ENCODE results near the gene GBE1. TPM values are rescaled to one million over a fixed set of nuclear protein-coding genes. Genes with fewer than 3 reads are reported as not detected.
"Not testable (repeated sequence)": the region's sequence is repeated elsewhere in the genome, so short reads cannot be mapped to it uniquely, and the experiment has no call there.

GBE1 gene
- total RNA-seq, 5 donors from 2014 or later (not counting 1 experiment from before 2014, with no cell fraction given) = 8.1 to 9.2 (median 8.7) TPM

- peaks cover 10 to 13% of the 10 kb centered on the region in 2 donors for H3K27me3 Mint-ChIP-seq
- H3K27ac Mint-ChIP-seq; DNase-seq; H3K27me3 ChIP-seq (replicated peaks in 1 of 2; ENCODE audit: control insufficient read depth in 2 of 2, extremely low read depth in 1 of 2, insufficient read depth in 2 of 2, low read length in 1 of 2); POLR2A ChIA-PET; H3K4me1 ChIP-seq (ENCODE audit: control insufficient read depth in 1 of 2, extremely low read depth in 1 of 2, insufficient read depth in 2 of 2, low read length in 2 of 2); ATAC-seq (replicated peaks in 1 of 4); H3K9me3 Mint-ChIP-seq; H3K9me3 ChIP-seq; H3K36me3 Mint-ChIP-seq; H3K4me3 Mint-ChIP-seq; CTCF ChIA-PET; H3K4me3 ChIP-seq (ENCODE audit: control insufficient read depth in 1 of 2, extremely low read depth in 1 of 2, low read length in 1 of 2); H3K4me1 Mint-ChIP-seq; H3K27ac ChIP-seq (ENCODE audit: low read length); H3K36me3 ChIP-seq (ENCODE audit: control insufficient read depth in 2 of 2, extremely low read depth in 1 of 2, insufficient read depth in 1 of 2, low read length in 1 of 2): not testable (repeated sequence)
- WGBS (ENCODE audit: insufficient coverage) = 96% methylated on average over 44 of the region's 47 CpGs
These were observed 5.9 kb upstream of the GBE1 start for GRCh38 chr3:81767250-81767859.

GRCh38 chr3:81765400-81765799 is 4.0 kb upstream of the GBE1 start:
- Histone ChIP-seq H3K4me3 (ENCODE audit: control insufficient read depth in 1 of 2, extremely low read depth in 1 of 2, low read length in 1 of 2) (no peak overlapping the region), H3K4me1 (ENCODE audit: control insufficient read depth in 1 of 2, extremely low read depth in 1 of 2, insufficient read depth in 2 of 2, low read length in 2 of 2) (peaks cover 3 to 8% of the 10 kb centered on the region in 2 experiments), H3K36me3 (ENCODE audit: control insufficient read depth in 2 of 2, extremely low read depth in 1 of 2, insufficient read depth in 1 of 2, low read length in 1 of 2) (no peaks in the 10 kb centered on the region), H3K27ac (ENCODE audit: low read length) (no peak overlapping the region), H3K9me3 (no peaks in the 10 kb centered on the region), H3K27me3 (replicated peaks in 1 of 2; ENCODE audit: control insufficient read depth in 2 of 2, extremely low read depth in 1 of 2, insufficient read depth in 2 of 2, low read length in 1 of 2) (no peaks in the 10 kb centered on the region)
- POLR2A ChIA-PET = no interaction called here
- ATAC-seq (replicated peaks in 1 of 4) (no peak), DNase-seq (no peak)
- peaks cover 13 to 18% (median 14%) of the 10 kb centered on the region in 3 donors for H3K4me1 Mint-ChIP-seq
- no CpG with 5 or more reads among the region's 2 CpGs for WGBS (ENCODE audit: insufficient coverage)
- no peak overlapping the region for H3K27ac Mint-ChIP-seq
- CTCF ChIA-PET = no interaction called here
- H3K4me3 Mint-ChIP-seq = no peak overlapping the region
- H3K9me3 Mint-ChIP-seq = no peaks in the 10 kb centered on the region
- H3K27me3 Mint-ChIP-seq = peaks cover under 1 to 5% of the 10 kb centered on the region in 2 donors
- no peaks in the 10 kb centered on the region for H3K36me3 Mint-ChIP-seq

GRCh38 chr3:81764665-81765064 is 3.2 kb upstream of the GBE1 start:
- ChIA-PET POLR2A (no interaction called here), CTCF (no interaction called here)
- no peak for DNase-seq
- peaks cover 3 to 12% of the 10 kb centered on the region in 2 experiments for H3K4me1 ChIP-seq (ENCODE audit: control insufficient read depth in 1 of 2, extremely low read depth in 1 of 2, insufficient read depth in 2 of 2, low read length in 2 of 2)
- H3K4me1 Mint-ChIP-seq = peaks cover 19 to 25% (median 21%) of the 10 kb centered on the region in 3 donors
- peaks cover 0 to 4% of the 10 kb centered on the region in 2 donors for H3K27me3 Mint-ChIP-seq
- H3K27me3 ChIP-seq (replicated peaks in 1 of 2; ENCODE audit: control insufficient read depth in 2 of 2, extremely low read depth in 1 of 2, insufficient read depth in 2 of 2, low read length in 1 of 2) = no peaks in the 10 kb centered on the region
- no peak overlapping the region for H3K4me3 Mint-ChIP-seq
- H3K4me3 ChIP-seq (ENCODE audit: control insufficient read depth in 1 of 2, extremely low read depth in 1 of 2, low read length in 1 of 2) = no peak overlapping the region
- no peak overlapping the region for H3K27ac Mint-ChIP-seq
- H3K9me3 Mint-ChIP-seq = no peaks in the 10 kb centered on the region
- H3K9me3 ChIP-seq = no peaks in the 10 kb centered on the region
- no peaks in the 10 kb centered on the region for H3K36me3 Mint-ChIP-seq
- no peaks in the 10 kb centered on the region for H3K36me3 ChIP-seq (ENCODE audit: control insufficient read depth in 2 of 2, extremely low read depth in 1 of 2, insufficient read depth in 1 of 2, low read length in 1 of 2)
- no peak for ATAC-seq (replicated peaks in 1 of 4)
- no peak overlapping the region for H3K27ac ChIP-seq (ENCODE audit: low read length)

GRCh38 chr3:81764002-81764401 is 2.6 kb upstream of the GBE1 start:
- Mint-ChIP-seq H3K27me3 (peaks cover 0 to 4% of the 10 kb centered on the region in 2 donors), H3K27ac (no peak overlapping the region), H3K9me3 (no peaks in the 10 kb centered on the region), H3K4me3 (no peak overlapping the region), H3K36me3 (peaks cover 3% of the 10 kb centered on the region), H3K4me1 (peaks cover 21 to 27% (median 25%) of the 10 kb centered on the region in 3 donors)
- CTCF ChIA-PET = no interaction called here
- H3K27ac ChIP-seq (ENCODE audit: low read length) = no peak overlapping the region
- H3K9me3 ChIP-seq = no peaks in the 10 kb centered on the region
- no peaks in the 10 kb centered on the region for H3K27me3 ChIP-seq (replicated peaks in 1 of 2; ENCODE audit: control insufficient read depth in 2 of 2, extremely low read depth in 1 of 2, insufficient read depth in 2 of 2, low read length in 1 of 2)
- WGBS (ENCODE audit: insufficient coverage) = 93% methylated on average over 6 of the region's 7 CpGs
- H3K4me1 ChIP-seq (ENCODE audit: control insufficient read depth in 1 of 2, extremely low read depth in 1 of 2, insufficient read depth in 2 of 2, low read length in 2 of 2) = peaks cover 3 to 12% of the 10 kb centered on the region in 2 experiments
- no peak overlapping the region for H3K4me3 ChIP-seq (ENCODE audit: control insufficient read depth in 1 of 2, extremely low read depth in 1 of 2, low read length in 1 of 2)
- no peaks in the 10 kb centered on the region for H3K36me3 ChIP-seq (ENCODE audit: control insufficient read depth in 2 of 2, extremely low read depth in 1 of 2, insufficient read depth in 1 of 2, low read length in 1 of 2)
- ATAC-seq (replicated peaks in 1 of 4) = no peak
- no peak for DNase-seq
- POLR2A ChIA-PET = interaction anchor here in 1 of 2 donors (0.7 kb wide), 1 partner anchor 9 kb away, joined by 7 read pairs; no protein-coding TSS in a partner anchor

- Mint-ChIP-seq H3K27ac (peak overlapping the region; percentile 16 to 30), H3K4me1 (peaks cover 21 to 27% (median 25%) of the 10 kb centered on the region in 3 donors), H3K36me3 (peaks cover 11% of the 10 kb centered on the region), H3K9me3 (no peaks in the 10 kb centered on the region), H3K4me3 (peak overlapping the region; percentile 16 to 34 (median 26)), H3K27me3 (no peaks in the 10 kb centered on the region)
- H3K27ac ChIP-seq (ENCODE audit: low read length) = no peak overlapping the region
- ATAC-seq (replicated peaks in 1 of 4) (no peak), DNase-seq (no peak)
- H3K27me3 ChIP-seq (replicated peaks in 1 of 2; ENCODE audit: control insufficient read depth in 2 of 2, extremely low read depth in 1 of 2, insufficient read depth in 2 of 2, low read length in 1 of 2) = no peaks in the 10 kb centered on the region
- no peak overlapping the region for H3K4me3 ChIP-seq (ENCODE audit: control insufficient read depth in 1 of 2, extremely low read depth in 1 of 2, low read length in 1 of 2)
- H3K4me1 ChIP-seq (ENCODE audit: control insufficient read depth in 1 of 2, extremely low read depth in 1 of 2, insufficient read depth in 2 of 2, low read length in 2 of 2) = peaks cover 3 to 12% of the 10 kb centered on the region in 2 experiments
- H3K9me3 ChIP-seq = no peaks in the 10 kb centered on the region
- CTCF ChIA-PET = interaction anchor here (0.6 to 1.0 kb wide), 2 partner anchors 147 to 385 kb away, joined by 3 read pairs; no protein-coding TSS in a partner anchor
- POLR2A ChIA-PET = no interaction called here
- H3K36me3 ChIP-seq (ENCODE audit: control insufficient read depth in 2 of 2, extremely low read depth in 1 of 2, insufficient read depth in 1 of 2, low read length in 1 of 2) = no peaks in the 10 kb centered on the region
- WGBS (ENCODE audit: insufficient coverage) = 75% methylated on average over 2 of the region's 4 CpGs
These were observed 1.6 kb upstream of the GBE1 start for GRCh38 chr3:81763001-81763400.

DNA sequence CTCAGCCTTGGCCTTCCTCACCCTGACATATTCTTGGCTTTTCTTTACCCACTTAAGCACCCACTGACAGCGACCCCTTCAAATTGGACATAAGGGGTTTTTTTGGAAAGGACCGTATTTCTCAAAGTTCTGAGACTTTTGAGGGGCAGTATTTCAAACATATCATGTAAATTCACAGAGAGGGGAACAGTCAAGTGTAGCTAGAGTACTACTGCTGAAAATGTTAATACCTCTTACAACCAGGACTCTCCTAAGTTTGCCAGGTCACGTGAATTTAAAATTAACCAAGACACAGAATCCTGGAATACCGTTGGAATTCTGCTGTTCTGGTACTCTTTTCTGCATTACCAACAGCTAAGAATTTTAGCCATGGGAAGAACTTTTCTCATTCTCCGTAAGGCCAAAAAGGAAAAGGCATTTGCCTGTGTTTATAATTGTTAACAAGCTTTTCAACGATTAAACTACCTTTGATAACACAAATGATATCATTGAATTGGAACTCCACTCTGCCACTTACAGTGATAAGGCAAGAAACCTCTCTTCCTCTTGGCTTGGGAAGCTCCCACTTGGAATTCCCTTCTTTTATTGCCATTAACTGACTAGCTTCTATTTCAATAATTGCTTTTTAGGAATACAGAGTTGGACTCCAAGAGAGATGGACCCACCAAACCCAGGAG is 597 bp upstream of the GBE1 start:
- 82% methylated on average over 3 of the region's 6 CpGs for WGBS (ENCODE audit: insufficient coverage)
- Histone ChIP-seq H3K36me3 (ENCODE audit: control insufficient read depth in 2 of 2, extremely low read depth in 1 of 2, insufficient read depth in 1 of 2, low read length in 1 of 2) (no peaks in the 10 kb centered on the region), H3K4me3 (ENCODE audit: control insufficient read depth in 1 of 2, extremely low read depth in 1 of 2, low read length in 1 of 2) (peak overlapping the region; percentile 70 to 82), H3K9me3 (no peaks in the 10 kb centered on the region), H3K27ac (ENCODE audit: low read length) (peak overlapping the region; percentile 95), H3K4me1 (ENCODE audit: control insufficient read depth in 1 of 2, extremely low read depth in 1 of 2, insufficient read depth in 2 of 2, low read length in 2 of 2) (peaks cover 3 to 12% of the 10 kb centered on the region in 2 experiments), H3K27me3 (replicated peaks in 1 of 2; ENCODE audit: control insufficient read depth in 2 of 2, extremely low read depth in 1 of 2, insufficient read depth in 2 of 2, low read length in 1 of 2) (no peaks in the 10 kb centered on the region)
- ATAC-seq (replicated peaks in 1 of 4) (no peak), DNase-seq (no peak)
- no peaks in the 10 kb centered on the region for H3K27me3 Mint-ChIP-seq
- H3K9me3 Mint-ChIP-seq = no peaks in the 10 kb centered on the region
- ChIA-PET POLR2A (interaction anchor here in 1 of 2 donors (0.5 kb wide), 1 partner anchor 22 kb away, joined by 4 read pairs; no protein-coding TSS in a partner anchor), CTCF (interaction anchor here in 1 of 2 donors (1.0 kb wide), 1 partner anchor 9 kb away, joined by 4 read pairs; no protein-coding TSS in a partner anchor)
- peaks cover 21% of the 10 kb centered on the region for H3K36me3 Mint-ChIP-seq
- H3K4me1 Mint-ChIP-seq = peaks cover 21 to 27% (median 25%) of the 10 kb centered on the region in 3 donors
- H3K27ac Mint-ChIP-seq = peak overlapping the region; percentile 93 to 98
- H3K4me3 Mint-ChIP-seq = peak overlapping the region; percentile 90 to 95 (median 94)
